ENCODE results near the gene DUSP11.

The DUSP11 gene

GRCh38 chr2:73716543-73717250, 63.2 kb downstream of the DUSP11 start:
- no peak for FAIRE-seq

GRCh38 chr2:73714091-73714490, 65.8 kb downstream of the DUSP11 start:
- FAIRE-seq = no peak

All from G401.6 (cell line).